ENCODE measurements around the gene GARIN3. TPM values are rescaled to one million over a fixed set of nuclear protein-coding genes. Genes with fewer than 3 reads are reported as not detected.
A peak's percentile ranks its signal among the peaks of the same experiment; 100 is the strongest.

GARIN3 gene
- polyA plus RNA-seq, 1 of the 3 experiments (the other 2 are of a cell fraction): not detected

GRCh38 chr5:157143127-157143971 lies 22.7 kb downstream of the GARIN3 start:
- peak in 1 of 2 experiments; percentile 56; a peak in 1 of 4 replicates for TF ChIP-seq EP300 (IDR thresholded peaks at IDR 0.05; ENCODE audit: borderline replicate concordance in 1 of 2, low read depth in 1 of 2, low read length in 1 of 2)
- TF ChIP-seq RAD21 (IDR thresholded peaks at IDR 0.05; ENCODE audit: low read length): no peak
- TF ChIP-seq EZH2phosphoT487 (IDR thresholded peaks at IDR 0.05; ENCODE audit: borderline replicate concordance, low read depth): no peak
- TF ChIP-seq, protein P1, sequence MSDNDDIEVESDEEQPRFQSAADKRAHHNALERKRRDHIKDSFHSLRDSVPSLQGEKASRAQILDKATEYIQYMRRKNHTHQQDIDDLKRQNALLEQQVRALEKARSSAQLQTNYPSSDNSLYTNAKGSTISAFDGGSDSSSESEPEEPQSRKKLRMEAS (IDR thresholded peaks at IDR 0.05; ENCODE audit: low read depth): peak; percentile 42; the same call in 1 of the 2 replicates
- TF ChIP-seq SMC3 (IDR thresholded peaks at IDR 0.05; ENCODE audit: low read depth, low read length): no peak
- TF ChIP-seq PBX3 (IDR thresholded peaks at IDR 0.05): peak; percentile 71
- 0 out of 2 replicates have a peak, but pooled peaks have one; percentile 30 for TF ChIP-seq YY1 (IDR thresholded peaks at IDR 0.05; ENCODE audit: low read depth)
- peak; percentile 61; the same call in 1 of the 2 replicates for TF ChIP-seq ELF1 (IDR thresholded peaks at IDR 0.05)
- 0 out of 2 replicates have a peak, but pooled peaks have one; percentile 31 for TF ChIP-seq RFX5 (IDR thresholded peaks at IDR 0.05; ENCODE audit: low read length)
- 0 out of 2 replicates have a peak, but pooled peaks have one; percentile 23 for TF ChIP-seq TAF1 (IDR thresholded peaks at IDR 0.05; ENCODE audit: borderline replicate concordance, low read depth, low read length)
- peak; percentile 43; the same call in 1 of the 2 replicates for TF ChIP-seq GABPA (IDR thresholded peaks at IDR 0.05; ENCODE audit: low read depth)
- Histone ChIP-seq H3K9me3 (no peaks in the 10 kb centered on the region), H3K4me3 (ENCODE audit: low read depth in 2 of 2, low read length in 1 of 2) (peak overlapping the region; percentile 96 to 99), H3K36me3 (replicated peaks in 1 of 2; ENCODE audit: control insufficient read depth in 1 of 2, insufficient read depth in 2 of 2, low read length in 1 of 2) (peaks cover 10 to 14% of the 10 kb centered on the region in 2 experiments), H3K9ac (peak overlapping the region; percentile 97), H3K27ac (ENCODE audit: low read depth in 2 of 2, low read length in 1 of 2) (peak overlapping the region; percentile 61 to 77), H3K79me2 (ENCODE audit: insufficient read depth) (peaks cover 43% of the 10 kb centered on the region), H3F3A (replicated peaks; ENCODE audit: insufficient read depth) (peaks cover 7% of the 10 kb centered on the region), H2AFZ (ENCODE audit: low read depth) (peak overlapping the region; percentile 87), H3K9me2 (no peaks in the 10 kb centered on the region), H3K27me3 (ENCODE audit: insufficient read depth) (no peaks in the 10 kb centered on the region), H4K20me1 (ENCODE audit: insufficient read depth) (no peaks in the 10 kb centered on the region; the same call in 1 of the 2 replicates), H3K4me2 (peak overlapping the region; percentile 67), H3K4me1 (ENCODE audit: control insufficient read depth in 1 of 2, insufficient read depth in 2 of 2, low read depth in 1 of 2, low read length in 1 of 2) (peaks cover 0 to 9% of the 10 kb centered on the region in 2 experiments; a peak in 1 of 4 replicates)
- ChIA-PET POLR2A (interaction anchor here (0.9 to 1.4 kb wide), 2 partner anchors 12 to 588 kb away, joined by 4 to 7 read pairs; partner anchors contain the start of gene THG1L), CTCF (interaction anchor here (0.6 to 1.9 kb wide), 3 partner anchors 11 to 140 kb away, joined by 3 to 13 read pairs (median 3); no protein-coding TSS in a partner anchor)
- peak; percentile 64 for DNase-seq
- WGBS (ENCODE audit: low lambda C conversion rate): 2% methylated on average over 33 of the region's 33 CpGs

GRCh38 chr5:157142317-157143126 lies 23.5 kb downstream of the GARIN3 start, which contains the start of gene MED7:
TSS of gene MED7 (minus strand) at chr5:157142865. CDS start at chr5:157139431, 3,434 bp downstream.
- H3K27ac ChIP-seq (ENCODE audit: low read depth in 2 of 2, low read length in 1 of 2): peak within 1 kb of the TSS; percentile 77 to 85
- H3K36me3 ChIP-seq (replicated peaks in 1 of 2; ENCODE audit: control insufficient read depth in 1 of 2, insufficient read depth in 2 of 2, low read length in 1 of 2): peaks cover 18 to 22% of the 10 kb centered on the region in 2 experiments
- peak; percentile 90 for DNase-seq
- ChIA-PET CTCF (interaction anchor here (1.0 to 1.9 kb wide), 3 partner anchors 10 to 110 kb away, joined by 3 to 13 read pairs (median 3); no protein-coding TSS in a partner anchor), POLR2A (interaction anchor here (0.9 to 1.4 kb wide), 2 partner anchors 11 to 589 kb away, joined by 4 to 7 read pairs; partner anchors contain the start of gene THG1L)
- peak within 1 kb of the TSS; percentile 97 for H3K9ac ChIP-seq
- no peaks in the 10 kb centered on the region for H3K9me3 ChIP-seq
- peaks cover 5% of the 10 kb centered on the region for H4K20me1 ChIP-seq (ENCODE audit: insufficient read depth)
- WGBS (ENCODE audit: low lambda C conversion rate): under 1% methylated on average over 22 of the region's 48 CpGs
- peak within 1 kb of the TSS; percentile 98 for H2AFZ ChIP-seq (ENCODE audit: low read depth)
- H3K4me3 ChIP-seq (ENCODE audit: low read depth in 2 of 2, low read length in 1 of 2): peak within 1 kb of the TSS; percentile 96 to 99
- H3K79me2 ChIP-seq (ENCODE audit: insufficient read depth): peaks cover 49% of the 10 kb centered on the region
- H3K4me2 ChIP-seq: peak within 1 kb of the TSS; percentile 89
- no peaks in the 10 kb centered on the region for H3K27me3 ChIP-seq (ENCODE audit: insufficient read depth)
- H3K4me1 ChIP-seq (ENCODE audit: control insufficient read depth in 1 of 2, insufficient read depth in 2 of 2, low read depth in 1 of 2, low read length in 1 of 2): peaks cover 0 to 9% of the 10 kb centered on the region in 2 experiments; a peak in 1 of 4 replicates
- H3K9me2 ChIP-seq: no peaks in the 10 kb centered on the region
- H3F3A ChIP-seq (replicated peaks; ENCODE audit: insufficient read depth): peaks cover 10% of the 10 kb centered on the region
- TF ChIP-seq MEF2A (IDR thresholded peaks at IDR 0.05; ENCODE audit: borderline replicate concordance, low read depth) (no peak), SIN3A (IDR thresholded peaks at IDR 0.05; ENCODE audit: borderline replicate concordance, low read depth, low read length) (peak; percentile 61; the same call in 1 of the 2 replicates), PBX3 (IDR thresholded peaks at IDR 0.05) (peak; percentile 99), CHD2 (IDR thresholded peaks at IDR 0.05; ENCODE audit: low read length, partially characterized antibody) (peak; percentile 17), TAF1 (IDR thresholded peaks at IDR 0.05; ENCODE audit: borderline replicate concordance, low read depth, low read length) (peak; percentile 87; the same call in 1 of the 2 replicates), GATA2 (CRISPR knock-in tag; IDR thresholded peaks at IDR 0.05) (no peak), GABPA (IDR thresholded peaks at IDR 0.05; ENCODE audit: low read depth) (peak; percentile 88), ZBTB33 (IDR thresholded peaks at IDR 0.05; ENCODE audit: borderline replicate concordance, low read depth) (no peak)
- TF ChIP-seq, protein P2, sequence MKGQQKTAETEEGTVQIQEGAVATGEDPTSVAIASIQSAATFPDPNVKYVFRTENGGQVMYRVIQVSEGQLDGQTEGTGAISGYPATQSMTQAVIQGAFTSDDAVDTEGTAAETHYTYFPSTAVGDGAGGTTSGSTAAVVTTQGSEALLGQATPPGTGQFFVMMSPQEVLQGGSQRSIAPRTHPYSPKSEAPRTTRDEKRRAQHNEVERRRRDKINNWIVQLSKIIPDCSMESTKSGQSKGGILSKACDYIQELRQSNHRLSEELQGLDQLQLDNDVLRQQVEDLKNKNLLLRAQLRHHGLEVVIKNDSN (IDR thresholded peaks at IDR 0.05; ENCODE audit: borderline replicate concordance, low read depth): no peak
